Activated CD8-positive, alpha-beta memory T cell treated with anti-CD3 and anti-CD28 coated beads for 1 hour (primary cell): ENCODE data around the gene JSRP1.
A peak's percentile ranks its signal among the peaks of the same experiment; 100 is the strongest.
"Not testable (repeated sequence)": the region's sequence is repeated elsewhere in the genome, so short reads cannot be mapped to it uniquely, and the experiment has no call there.

ENCODE experiments used
- DNase-seq, 2 donors: peaks; one replicate each; pipeline ENCODE4 v3.0.0-alpha.2; 2020; ENCODE audit warnings: low read depth in 1 of 2; ENCODE audit errors: extremely low read depth in 1 of 2

The JSRP1 gene

GRCh38 chr19:2282062-2282861 is 26.0 kb upstream of the JSRP1 start, which contains the start of gene PEAK3:
PEAK3 (minus strand) TSS chr19:2282175; CDS start chr19:2280931, 1,244 bp downstream.
- no peak for DNase-seq

- DNase-seq, result not testable (repeated sequence)
Observed at GRCh38 chr19:2281265-2282061, 25.2 kb upstream of the JSRP1 start.

GRCh38 chr19:2280633-2281264 is 24.5 kb upstream of the JSRP1 start:
- no peak for DNase-seq

- no peak for DNase-seq
Observed at GRCh38 chr19:2278459-2279158, 22.4 kb upstream of the JSRP1 start.

GRCh38 chr19:2277138-2277537 is 20.9 kb upstream of the JSRP1 start:
- no peak for DNase-seq

- no peak for DNase-seq
Observed at GRCh38 chr19:2276429-2276986, 20.3 kb upstream of the JSRP1 start.

- no peak for DNase-seq
Observed at GRCh38 chr19:2275588-2276428, 19.6 kb upstream of the JSRP1 start.

GRCh38 chr19:2274931-2275535 is 18.8 kb upstream of the JSRP1 start:
- no peak for DNase-seq

- DNase-seq, result no peak
Observed at GRCh38 chr19:2274185-2274711, 18.0 kb upstream of the JSRP1 start.

- DNase-seq, result peak in 1 of 2 donors; percentile 65
Observed at GRCh38 chr19:2273356-2274184, 17.4 kb upstream of the JSRP1 start.

- no peak for DNase-seq
Observed at GRCh38 chr19:2271234-2272103, 15.3 kb upstream of the JSRP1 start.

- DNase-seq, result peak; percentile 36 to 55
Observed at GRCh38 chr19:2270423-2271233, 14.4 kb upstream of the JSRP1 start.

- no peak for DNase-seq
Observed at GRCh38 chr19:2270157-2270422, 13.9 kb upstream of the JSRP1 start.

- DNase-seq, result peak; percentile 97 to 98
Observed at GRCh38 chr19:2269244-2270156, 13.3 kb upstream of the JSRP1 start.

GRCh38 chr19:2268861-2269243 is 12.6 kb upstream of the JSRP1 start:
- DNase-seq, result no peak

GRCh38 chr19:2268480-2268830 is 12.2 kb upstream of the JSRP1 start:
- DNase-seq, result no peak
